ENCODE measurements around the gene FBXW10. TPM values are rescaled to one million over a fixed set of nuclear protein-coding genes. Genes with fewer than 3 reads are reported as not detected.
"Not testable (repeated sequence)": the region's sequence is repeated elsewhere in the genome, so short reads cannot be mapped to it uniquely, and the experiment has no call there.

FBXW10 gene
- total and polyA plus RNA-seq, 7 experiments from 2014 or later, result 0.07 TPM; not detected in 6

DNA sequence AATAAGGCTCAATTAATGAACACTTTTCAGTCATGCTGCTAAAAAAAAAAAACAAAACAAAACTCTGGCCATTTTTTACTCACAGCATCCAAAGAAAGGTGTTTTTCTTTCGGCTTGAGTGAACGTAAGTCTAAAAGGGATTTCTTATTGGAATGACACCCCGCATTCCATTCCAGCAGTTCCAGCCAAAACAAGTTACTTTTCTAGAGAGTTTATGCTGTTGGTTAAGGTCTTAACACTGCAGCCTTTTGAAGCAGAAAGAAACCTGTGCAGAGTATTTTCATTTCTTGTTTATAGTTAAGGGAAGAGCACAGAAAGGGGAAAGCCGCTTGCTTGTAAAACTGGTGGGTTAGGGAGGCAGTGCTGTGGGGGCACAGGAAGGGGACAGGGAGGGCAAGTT is 27.2 kb downstream of the FBXW10 start:
- Mint-ChIP-seq H3K27me3 (peaks cover 0 to 17% (median 0%) of the 10 kb centered on the region in 5 donors), H3K4me3 (peak overlapping the region in 1 of 10 donors; percentile 23)
- CTCF ChIA-PET; intact Hi-C loops (cut with micrococcal nuclease); H3K4me1 ChIP-seq (ENCODE audit: control insufficient read depth in 2 of 2, insufficient read depth in 2 of 2, low read length in 2 of 2); H3K4me1 Mint-ChIP-seq; H3K9me3 ChIP-seq (ENCODE audit: control insufficient read depth in 2 of 3, low read length in 3 of 3); DNase-seq; H3K27ac ChIP-seq (ENCODE audit: low read depth, low read length); POLR2A ChIA-PET; H3K4me3 ChIP-seq (ENCODE audit: low read length); H3K36me3 ChIP-seq (ENCODE audit: control insufficient read depth in 2 of 3, insufficient read depth in 3 of 3, low read length in 3 of 3); H3K27ac Mint-ChIP-seq; H3K27me3 ChIP-seq (ENCODE audit: control insufficient read depth in 2 of 2, insufficient read depth in 2 of 2, low read length in 2 of 2); H3K36me3 Mint-ChIP-seq; H3K9me3 Mint-ChIP-seq; ATAC-seq: not testable (repeated sequence)

DNA sequence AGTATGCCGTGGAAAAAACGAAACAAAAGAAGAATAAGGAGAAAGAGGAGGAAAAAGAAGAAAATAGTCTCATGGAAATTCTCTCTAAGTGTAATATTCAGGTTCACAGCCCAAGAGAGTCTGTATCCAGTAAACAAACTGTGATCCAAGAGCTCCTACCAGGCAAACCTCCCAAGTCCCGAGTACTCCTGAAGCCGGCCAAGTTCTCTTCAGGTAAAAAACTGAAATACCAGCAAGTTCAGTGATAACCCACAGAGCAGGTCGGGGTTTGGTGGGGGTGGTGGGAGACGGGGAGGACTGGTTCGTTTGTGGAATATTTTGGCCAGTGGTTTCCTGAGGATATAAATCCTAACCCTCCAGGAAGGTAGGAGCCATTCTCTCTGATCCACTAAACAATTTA is 28.6 kb downstream of the FBXW10 start:
- intact Hi-C loops (cut with micrococcal nuclease), result no loop called here
- no peak overlapping the region for H3K4me3 ChIP-seq (ENCODE audit: low read length)
- H3K36me3 Mint-ChIP-seq, result peaks cover 0 to 10% (median 0%) of the 10 kb centered on the region in 5 donors
- no peaks in the 10 kb centered on the region for H3K27me3 ChIP-seq (ENCODE audit: control insufficient read depth in 2 of 2, insufficient read depth in 2 of 2, low read length in 2 of 2)
- no peaks in the 10 kb centered on the region for H3K9me3 ChIP-seq (ENCODE audit: control insufficient read depth in 2 of 3, low read length in 3 of 3)
- no peaks in the 10 kb centered on the region for H3K9me3 Mint-ChIP-seq
- no peak overlapping the region for H3K27ac ChIP-seq (ENCODE audit: low read depth, low read length)
- peaks cover 0 to 20% (median 0%) of the 10 kb centered on the region in 5 donors for H3K27me3 Mint-ChIP-seq
- H3K4me3 Mint-ChIP-seq, result no peak overlapping the region
- DNase-seq, result no peak
- H3K36me3 ChIP-seq (ENCODE audit: control insufficient read depth in 2 of 3, insufficient read depth in 3 of 3, low read length in 3 of 3), result no peaks in the 10 kb centered on the region
- H3K27ac Mint-ChIP-seq, result no peak overlapping the region
- no peaks in the 10 kb centered on the region for H3K4me1 ChIP-seq (ENCODE audit: control insufficient read depth in 2 of 2, insufficient read depth in 2 of 2, low read length in 2 of 2)
- H3K4me1 Mint-ChIP-seq, result no peaks in the 10 kb centered on the region
- ATAC-seq, result no peak
- POLR2A ChIA-PET, result interaction anchor here (0.7 kb wide), 1 partner anchor 862 kb away, joined by 3 read pairs; no protein-coding TSS in a partner anchor
- CTCF ChIA-PET, result no interaction called here

DNA sequence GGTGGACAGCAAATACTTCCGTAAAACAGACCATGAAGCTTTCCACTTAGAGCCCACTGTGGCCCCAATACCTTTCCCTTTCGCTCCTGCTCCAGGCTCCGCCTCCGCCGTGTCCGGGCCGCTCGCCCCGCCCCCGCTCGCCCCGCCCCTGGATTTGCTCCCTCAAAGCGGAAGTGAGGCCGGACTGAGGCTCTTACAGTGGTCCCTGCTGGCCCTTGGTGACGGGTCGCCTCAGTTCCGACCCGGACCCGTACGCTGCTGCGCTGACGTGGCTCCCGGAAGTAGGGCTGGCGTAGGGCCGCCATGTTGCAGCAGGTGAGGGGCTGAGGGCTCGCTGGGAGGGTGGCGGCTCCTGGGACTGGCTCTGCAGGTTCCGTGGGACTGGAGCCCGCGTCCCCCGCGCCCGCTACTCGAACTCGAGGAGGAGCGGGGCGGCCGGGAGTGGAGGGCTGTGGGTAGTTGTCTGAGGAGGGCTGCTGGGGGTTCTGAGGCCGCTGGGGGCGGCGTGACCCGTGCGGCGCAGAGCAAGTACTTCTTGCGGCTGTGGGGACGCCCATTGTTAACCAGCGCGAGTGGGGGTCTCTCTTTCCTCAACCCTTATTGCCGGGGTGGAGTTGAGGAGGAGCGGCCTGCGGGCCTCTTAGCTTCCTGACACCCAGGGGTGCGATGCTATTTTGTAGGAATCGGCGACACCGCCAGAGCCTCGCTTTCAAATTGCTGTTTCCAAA is 37.3 kb downstream of the FBXW10 start, which contains the start of gene TVP23B:
Gene TVP23B (plus strand): TSS at position 193 of the 728 bp plus-strand sequence. CDS start 111 bp downstream, at position 304.
- intact Hi-C loops (cut with micrococcal nuclease), result loop anchor here (2.0 to 5.0 kb wide), 2 partner anchors 76 to 84 kb away; no protein-coding TSS in a partner anchor

DNA sequence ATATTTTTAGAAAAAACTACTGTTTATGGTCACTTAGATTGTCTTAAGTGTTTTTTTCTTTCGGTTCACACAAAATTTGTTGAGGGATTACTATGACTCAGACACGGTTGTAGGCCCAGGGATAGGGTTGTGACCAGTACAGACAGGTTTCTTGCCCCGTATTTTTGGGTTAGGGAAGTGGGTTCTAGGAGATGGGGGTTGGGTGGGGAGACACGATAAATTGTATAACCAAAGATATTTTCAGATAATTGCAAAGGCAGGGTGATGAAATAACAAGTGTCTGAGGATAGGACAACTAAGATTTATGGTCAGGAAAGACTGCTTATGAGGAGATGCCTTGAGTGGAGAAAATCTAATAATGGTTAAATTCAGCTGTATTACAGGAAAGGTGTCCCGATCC is 38.0 kb downstream of the FBXW10 start:
- H3K27me3 Mint-ChIP-seq; H3K4me1 ChIP-seq (ENCODE audit: control insufficient read depth in 2 of 2, insufficient read depth in 2 of 2, low read length in 2 of 2); H3K36me3 ChIP-seq (ENCODE audit: control insufficient read depth in 2 of 3, insufficient read depth in 3 of 3, low read length in 3 of 3); CTCF ChIA-PET; H3K36me3 Mint-ChIP-seq; ATAC-seq; POLR2A ChIA-PET; H3K27me3 ChIP-seq (ENCODE audit: control insufficient read depth in 2 of 2, insufficient read depth in 2 of 2, low read length in 2 of 2); H3K4me3 ChIP-seq (ENCODE audit: low read length); H3K9me3 Mint-ChIP-seq; H3K9me3 ChIP-seq (ENCODE audit: control insufficient read depth in 2 of 3, low read length in 3 of 3): not testable (repeated sequence)
- H3K4me3 Mint-ChIP-seq, result peak overlapping the region in 9 of 10 donors; percentile 25 to 90 (median 67)
- H3K4me1 Mint-ChIP-seq, result peaks cover 13 to 30% (median 23%) of the 10 kb centered on the region in 7 donors
- peak overlapping the region in 7 of 9 donors; percentile 65 to 97 (median 87) for H3K27ac Mint-ChIP-seq
- peak overlapping the region; percentile 89 for H3K27ac ChIP-seq (ENCODE audit: low read depth, low read length)
- DNase-seq, result peak in 4 of 9 donors; percentile 8 to 19 (median 12)
- intact Hi-C loops (cut with micrococcal nuclease), result loop anchor here (2.0 to 5.0 kb wide), 2 partner anchors 75 to 85 kb away; no protein-coding TSS in a partner anchor

More for the DNA sequence above, 37.3 kb downstream of the FBXW10 start, which contains the start of gene TVP23B:
- H3K36me3 ChIP-seq (ENCODE audit: control insufficient read depth in 2 of 3, insufficient read depth in 3 of 3, low read length in 3 of 3); H3K9me3 ChIP-seq (ENCODE audit: control insufficient read depth in 2 of 3, low read length in 3 of 3); H3K27me3 ChIP-seq (ENCODE audit: control insufficient read depth in 2 of 2, insufficient read depth in 2 of 2, low read length in 2 of 2); H3K36me3 Mint-ChIP-seq; H3K4me1 ChIP-seq (ENCODE audit: control insufficient read depth in 2 of 2, insufficient read depth in 2 of 2, low read length in 2 of 2); H3K9me3 Mint-ChIP-seq; CTCF ChIA-PET; H3K27me3 Mint-ChIP-seq; POLR2A ChIA-PET: not testable (repeated sequence)
- peak within 1 kb of the TSS; percentile 82 to 98 (median 97) for H3K27ac Mint-ChIP-seq
- DNase-seq (peak; percentile 75 to 91 (median 86)), ATAC-seq (peak; percentile 98)
- Histone ChIP-seq H3K27ac (ENCODE audit: low read depth, low read length) (peak within 1 kb of the TSS; percentile 89), H3K4me3 (ENCODE audit: low read length) (peak within 1 kb of the TSS; percentile 56)
- H3K4me3 Mint-ChIP-seq, result peak within 1 kb of the TSS; percentile 81 to 97 (median 92)
- peaks cover 12 to 30% (median 23%) of the 10 kb centered on the region in 7 donors for H3K4me1 Mint-ChIP-seq

DNA sequence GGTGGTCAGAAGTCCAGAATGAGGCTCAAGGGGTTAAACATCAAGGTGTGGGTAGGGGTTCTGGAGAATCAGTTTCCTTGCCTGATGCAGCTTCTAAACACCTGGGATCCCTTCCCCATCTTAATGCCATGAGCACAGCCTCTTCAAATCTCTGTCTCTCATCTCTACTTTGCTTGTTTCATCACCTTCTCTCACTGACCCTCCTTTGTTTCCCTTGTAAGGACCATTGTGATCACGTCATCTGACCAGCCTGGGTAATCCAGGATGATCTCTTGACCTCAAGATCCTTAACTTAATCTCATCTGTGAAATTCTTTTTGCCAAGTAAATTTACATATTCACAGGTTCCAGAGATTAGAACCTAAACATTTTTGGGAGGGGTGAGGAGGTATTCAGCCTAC is 42.1 kb downstream of the FBXW10 start:
- H3K9me3 ChIP-seq (ENCODE audit: control insufficient read depth in 2 of 3, low read length in 3 of 3); H3K4me1 ChIP-seq (ENCODE audit: control insufficient read depth in 2 of 2, insufficient read depth in 2 of 2, low read length in 2 of 2); H3K27me3 ChIP-seq (ENCODE audit: control insufficient read depth in 2 of 2, insufficient read depth in 2 of 2, low read length in 2 of 2); ATAC-seq; DNase-seq; H3K4me3 ChIP-seq (ENCODE audit: low read length); H3K9me3 Mint-ChIP-seq; POLR2A ChIA-PET; CTCF ChIA-PET; intact Hi-C loops (cut with micrococcal nuclease); H3K4me3 Mint-ChIP-seq; H3K27me3 Mint-ChIP-seq; H3K27ac ChIP-seq (ENCODE audit: low read depth, low read length); H3K36me3 ChIP-seq (ENCODE audit: control insufficient read depth in 2 of 3, insufficient read depth in 3 of 3, low read length in 3 of 3): not testable (repeated sequence)
- peaks cover 21 to 47% (median 34%) of the 10 kb centered on the region in 7 donors for H3K4me1 Mint-ChIP-seq
- peaks cover 0 to 13% (median 9%) of the 10 kb centered on the region in 5 donors for H3K36me3 Mint-ChIP-seq
- peak overlapping the region in 2 of 9 donors; percentile 48 to 80 for H3K27ac Mint-ChIP-seq

DNA sequence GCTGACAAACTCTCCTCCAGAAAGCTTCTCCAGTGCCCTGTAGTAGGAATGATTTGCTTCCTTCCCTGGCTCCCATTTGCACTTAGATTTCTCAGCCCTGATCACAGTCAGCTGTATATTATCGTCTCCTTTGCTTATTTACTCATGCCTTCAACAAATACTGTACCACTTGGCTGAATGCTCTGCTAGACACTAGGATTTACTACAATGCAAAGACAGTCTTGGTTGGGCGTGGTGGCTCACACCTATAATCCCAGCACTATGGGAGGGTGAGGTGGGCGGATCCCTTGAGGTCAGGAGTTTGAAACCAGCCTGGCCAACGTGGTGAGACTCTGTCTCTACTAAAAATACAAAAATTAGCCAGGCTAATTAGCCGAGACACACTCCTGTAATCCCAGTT is 43.0 kb downstream of the FBXW10 start:
- H3K4me3 ChIP-seq (ENCODE audit: low read length); H3K27ac Mint-ChIP-seq; POLR2A ChIA-PET; H3K9me3 ChIP-seq (ENCODE audit: control insufficient read depth in 2 of 3, low read length in 3 of 3); H3K4me1 ChIP-seq (ENCODE audit: control insufficient read depth in 2 of 2, insufficient read depth in 2 of 2, low read length in 2 of 2); H3K4me3 Mint-ChIP-seq; H3K9me3 Mint-ChIP-seq; H3K27me3 Mint-ChIP-seq; ATAC-seq; intact Hi-C loops (cut with micrococcal nuclease); CTCF ChIA-PET; H3K27ac ChIP-seq (ENCODE audit: low read depth, low read length); DNase-seq; H3K27me3 ChIP-seq (ENCODE audit: control insufficient read depth in 2 of 2, insufficient read depth in 2 of 2, low read length in 2 of 2); H3K36me3 ChIP-seq (ENCODE audit: control insufficient read depth in 2 of 3, insufficient read depth in 3 of 3, low read length in 3 of 3): not testable (repeated sequence)
- peaks cover 0 to 13% (median 9%) of the 10 kb centered on the region in 5 donors for H3K36me3 Mint-ChIP-seq
- H3K4me1 Mint-ChIP-seq, result peaks cover 22 to 47% (median 34%) of the 10 kb centered on the region in 7 donors

DNA sequence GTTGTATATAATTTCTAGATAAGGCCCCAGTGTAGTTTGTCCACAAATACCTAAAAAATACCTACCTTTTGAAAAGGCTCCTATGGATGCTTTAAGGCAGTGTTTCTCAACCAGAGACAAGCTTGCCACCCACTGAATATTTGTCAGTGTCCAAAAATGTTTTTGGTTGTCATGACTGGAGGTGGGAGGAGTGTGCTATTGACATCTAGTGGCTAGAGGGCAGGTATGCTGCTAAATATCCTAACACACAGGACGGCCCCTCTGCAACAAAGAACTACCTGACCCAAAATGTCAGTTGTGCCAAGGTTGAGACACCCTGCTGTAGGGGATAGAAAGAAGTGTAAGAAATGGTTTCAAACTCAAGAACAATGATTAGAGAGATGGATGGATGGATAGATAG is 47.5 kb downstream of the FBXW10 start:
- H3K27me3 ChIP-seq (ENCODE audit: control insufficient read depth in 2 of 2, insufficient read depth in 2 of 2, low read length in 2 of 2); H3K27ac ChIP-seq (ENCODE audit: low read depth, low read length); H3K4me1 ChIP-seq (ENCODE audit: control insufficient read depth in 2 of 2, insufficient read depth in 2 of 2, low read length in 2 of 2); CTCF ChIA-PET; H3K9me3 ChIP-seq (ENCODE audit: control insufficient read depth in 2 of 3, low read length in 3 of 3); H3K27me3 Mint-ChIP-seq; H3K4me3 ChIP-seq (ENCODE audit: low read length); POLR2A ChIA-PET; intact Hi-C loops (cut with micrococcal nuclease); H3K4me3 Mint-ChIP-seq; H3K9me3 Mint-ChIP-seq; H3K27ac Mint-ChIP-seq; H3K36me3 ChIP-seq (ENCODE audit: control insufficient read depth in 2 of 3, insufficient read depth in 3 of 3, low read length in 3 of 3): not testable (repeated sequence)
- Mint-ChIP-seq H3K4me1 (peaks cover 15 to 35% (median 25%) of the 10 kb centered on the region in 7 donors), H3K36me3 (peaks cover 0 to 12% (median 8%) of the 10 kb centered on the region in 5 donors)
- DNase-seq, result peak in 3 of 9 donors; percentile 8 to 21 (median 19)
- ATAC-seq, result peak; percentile 76

Measured in naive thymus-derived CD4-positive, alpha-beta T cell (primary cell).